ENCODE results near the gene GDF2.
A peak's percentile ranks its signal among the peaks of the same experiment; 100 is the strongest.

Gene GDF2

GRCh38 chr10:47356708-47357107, 34.5 kb downstream of the GDF2 start:
- DNase-seq, result no peak

- no peak for DNase-seq
Measured at GRCh38 chr10:47357131-47357582, 34.9 kb downstream of the GDF2 start.

- DNase-seq, result no peak
Measured at GRCh38 chr10:47357911-47358310, 35.7 kb downstream of the GDF2 start.

- no peak for DNase-seq
Measured at GRCh38 chr10:47358457-47358856, 36.2 kb downstream of the GDF2 start.

GRCh38 chr10:47359101-47359500, 36.8 kb downstream of the GDF2 start:
- DNase-seq, result no peak

GRCh38 chr10:47359626-47360418, 37.6 kb downstream of the GDF2 start:
- DNase-seq, result no peak

GRCh38 chr10:47360419-47361040, 38.3 kb downstream of the GDF2 start:
- no peak for DNase-seq

GRCh38 chr10:47361293-47361692, 39.0 kb downstream of the GDF2 start:
- no peak for DNase-seq

GRCh38 chr10:47362199-47362598, 39.9 kb downstream of the GDF2 start:
- no peak for DNase-seq

GRCh38 chr10:47363781-47364180, 41.5 kb downstream of the GDF2 start:
- DNase-seq, result no peak

- DNase-seq, result no peak
Measured at GRCh38 chr10:47364366-47364765, 42.1 kb downstream of the GDF2 start.

GRCh38 chr10:47364911-47365310, 42.7 kb downstream of the GDF2 start:
- no peak for DNase-seq

GRCh38 chr10:47365431-47366180, 43.4 kb downstream of the GDF2 start:
- no peak for DNase-seq

- DNase-seq, result peak; percentile 2
Measured at GRCh38 chr10:47366181-47366631, 44.0 kb downstream of the GDF2 start.

GRCh38 chr10:47366731-47367460, 44.6 kb downstream of the GDF2 start:
- peak; percentile 3 for DNase-seq

- peak; percentile 13 for DNase-seq
Measured at GRCh38 chr10:47367646-47368045, 45.4 kb downstream of the GDF2 start.

GRCh38 chr10:47368431-47369180, 46.4 kb downstream of the GDF2 start:
- DNase-seq, result peak; percentile 11

- peak; percentile 5 for DNase-seq
Measured at GRCh38 chr10:47369251-47369894, 47.1 kb downstream of the GDF2 start.

GRCh38 chr10:47370015-47370767, 47.9 kb downstream of the GDF2 start:
- peak; percentile 9 for DNase-seq

GRCh38 chr10:47370878-47371277, 48.6 kb downstream of the GDF2 start:
- peak; percentile 4 for DNase-seq

Measured in femur (tissue), 1 donor.